Omental fat pad (tissue), 4 donors: ENCODE data around the gene WNT5A. TPM values are rescaled to one million over a fixed set of nuclear protein-coding genes. Genes with fewer than 3 reads are reported as not detected.

Experiments
- ATAC-seq: fragments of 150-250 bp; one replicate; pipeline ENCODE4 v1.9.1; 2016; ENCODE audit warnings: mild to moderate bottlenecking, moderate library complexity; ENCODE audit not compliant: low FRiP score
- DNase-seq: peaks from one replicate; pipeline ENCODE4 v3.0.0-alpha.2; 2019; ENCODE audit warnings: low spot score
- total RNA-seq, 4 donors: library from RNA; depleted of rRNA; stranded (reverse); fragments of >200 nt; gene quantifications; one replicate each; pipeline ENCODE4 v1.1.0, GENCODE V29; 2016
- TF ChIP-seq, protein P1 (sequence below), 3 donors: fragments of 450-650 bp; IDR thresholded peaks; one replicate each; pipeline ENCODE4 v1.5.1; 2016 to 2017; ENCODE audit warnings: antibody characterized with exemption in 3 of 3, mild to moderate bottlenecking in 3 of 3, moderate library complexity in 2 of 3

WNT5A gene
- total RNA-seq, 4 donors from 2014 or later = 2.5 to 52.0 (median 7.3) TPM

DNA sequence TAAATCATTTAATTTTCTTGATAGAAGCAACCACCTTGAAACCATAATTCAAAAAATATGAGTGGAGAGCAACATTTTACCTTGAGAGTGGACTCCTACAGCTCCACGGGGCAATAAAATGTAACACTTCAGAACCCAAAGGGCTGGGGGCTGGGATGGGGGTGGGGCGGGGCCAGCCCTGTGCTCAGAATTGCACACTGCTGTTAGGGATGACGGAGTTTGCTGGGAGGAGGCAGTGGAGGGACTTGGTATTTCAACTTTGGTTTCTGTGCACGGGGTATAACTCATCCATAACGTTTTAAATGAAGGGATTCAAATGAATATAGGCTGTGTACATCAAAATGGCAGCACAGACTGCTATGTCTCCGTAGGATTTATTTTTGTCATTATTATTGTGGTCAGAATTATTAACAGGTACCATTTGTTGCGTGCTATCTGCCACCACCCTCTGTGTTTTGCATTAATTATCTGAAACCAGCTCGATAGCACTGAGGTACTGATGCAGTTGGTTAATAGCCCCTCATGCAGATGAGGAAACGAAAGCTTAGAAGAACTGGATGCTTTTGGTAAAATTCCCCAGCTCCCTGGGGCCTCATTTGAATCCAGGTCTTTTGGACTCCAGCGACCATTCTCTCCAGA is 29.4 kb upstream of the WNT5A start:
- ATAC-seq (no peak), DNase-seq (no peak)
- TF ChIP-seq, protein P1, sequence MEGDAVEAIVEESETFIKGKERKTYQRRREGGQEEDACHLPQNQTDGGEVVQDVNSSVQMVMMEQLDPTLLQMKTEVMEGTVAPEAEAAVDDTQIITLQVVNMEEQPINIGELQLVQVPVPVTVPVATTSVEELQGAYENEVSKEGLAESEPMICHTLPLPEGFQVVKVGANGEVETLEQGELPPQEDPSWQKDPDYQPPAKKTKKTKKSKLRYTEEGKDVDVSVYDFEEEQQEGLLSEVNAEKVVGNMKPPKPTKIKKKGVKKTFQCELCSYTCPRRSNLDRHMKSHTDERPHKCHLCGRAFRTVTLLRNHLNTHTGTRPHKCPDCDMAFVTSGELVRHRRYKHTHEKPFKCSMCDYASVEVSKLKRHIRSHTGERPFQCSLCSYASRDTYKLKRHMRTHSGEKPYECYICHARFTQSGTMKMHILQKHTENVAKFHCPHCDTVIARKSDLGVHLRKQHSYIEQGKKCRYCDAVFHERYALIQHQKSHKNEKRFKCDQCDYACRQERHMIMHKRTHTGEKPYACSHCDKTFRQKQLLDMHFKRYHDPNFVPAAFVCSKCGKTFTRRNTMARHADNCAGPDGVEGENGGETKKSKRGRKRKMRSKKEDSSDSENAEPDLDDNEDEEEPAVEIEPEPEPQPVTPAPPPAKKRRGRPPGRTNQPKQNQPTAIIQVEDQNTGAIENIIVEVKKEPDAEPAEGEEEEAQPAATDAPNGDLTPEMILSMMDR (IDR thresholded peaks at IDR 0.05) = no peak

DNA sequence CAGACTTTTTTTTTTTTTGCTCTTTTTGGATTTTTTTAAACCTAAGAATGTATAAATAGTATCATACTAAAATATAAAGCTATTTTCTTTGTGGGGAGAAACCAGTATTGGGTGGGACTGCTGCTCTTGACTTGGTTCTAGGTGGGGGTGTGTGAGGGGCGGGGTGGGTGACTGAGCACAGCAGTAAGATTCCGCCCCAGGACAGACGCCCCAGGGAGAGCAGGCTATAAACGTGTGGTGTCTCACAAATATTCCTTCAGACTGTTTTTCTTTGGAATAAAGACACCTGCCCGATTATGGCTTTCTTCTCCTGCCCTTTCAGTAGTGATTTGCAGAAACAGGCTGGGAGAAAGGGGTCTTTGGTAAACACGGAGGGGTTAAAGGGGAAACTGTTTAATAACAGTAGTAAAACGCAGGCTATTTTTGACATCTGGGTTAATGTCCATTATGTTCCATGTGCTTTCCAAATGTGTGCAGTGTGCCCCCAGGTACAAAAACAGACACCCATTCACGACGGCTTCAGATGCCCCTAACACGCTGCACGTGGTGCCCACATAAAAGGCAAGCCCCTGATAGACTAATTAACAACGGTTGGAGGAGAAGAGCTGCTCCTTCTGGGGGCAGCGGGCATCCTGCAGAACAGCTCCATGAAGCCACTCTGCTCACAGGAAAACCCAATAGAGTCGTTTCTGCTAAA is 28.6 kb upstream of the WNT5A start:
- no peak for ATAC-seq

DNA sequence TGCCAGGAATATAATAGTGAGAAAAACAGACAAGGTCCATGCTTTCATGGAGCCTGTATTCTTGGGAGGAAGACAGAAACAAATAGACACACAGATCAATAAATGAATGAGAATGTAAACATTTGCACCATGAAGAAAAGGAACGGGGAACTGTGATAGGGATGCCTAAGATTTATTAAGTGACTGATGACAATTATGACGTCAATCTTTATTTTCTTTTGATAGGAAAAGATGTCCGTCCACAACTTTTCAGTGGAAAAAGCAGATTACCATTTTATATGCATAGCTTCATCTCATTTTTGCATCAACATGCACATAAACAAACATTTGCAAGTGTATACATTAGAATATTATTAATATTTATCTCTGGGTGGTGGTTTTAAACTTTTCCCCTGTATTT is 27.9 kb upstream of the WNT5A start:
- TF ChIP-seq, protein P1 (IDR thresholded peaks at IDR 0.05) = no peak
- DNase-seq (no peak), ATAC-seq (no peak)

More for the DNA sequence above, 28.6 kb upstream of the WNT5A start:
- DNase-seq = no peak
- TF ChIP-seq, protein P1 (IDR thresholded peaks at IDR 0.05) = no peak

DNA sequence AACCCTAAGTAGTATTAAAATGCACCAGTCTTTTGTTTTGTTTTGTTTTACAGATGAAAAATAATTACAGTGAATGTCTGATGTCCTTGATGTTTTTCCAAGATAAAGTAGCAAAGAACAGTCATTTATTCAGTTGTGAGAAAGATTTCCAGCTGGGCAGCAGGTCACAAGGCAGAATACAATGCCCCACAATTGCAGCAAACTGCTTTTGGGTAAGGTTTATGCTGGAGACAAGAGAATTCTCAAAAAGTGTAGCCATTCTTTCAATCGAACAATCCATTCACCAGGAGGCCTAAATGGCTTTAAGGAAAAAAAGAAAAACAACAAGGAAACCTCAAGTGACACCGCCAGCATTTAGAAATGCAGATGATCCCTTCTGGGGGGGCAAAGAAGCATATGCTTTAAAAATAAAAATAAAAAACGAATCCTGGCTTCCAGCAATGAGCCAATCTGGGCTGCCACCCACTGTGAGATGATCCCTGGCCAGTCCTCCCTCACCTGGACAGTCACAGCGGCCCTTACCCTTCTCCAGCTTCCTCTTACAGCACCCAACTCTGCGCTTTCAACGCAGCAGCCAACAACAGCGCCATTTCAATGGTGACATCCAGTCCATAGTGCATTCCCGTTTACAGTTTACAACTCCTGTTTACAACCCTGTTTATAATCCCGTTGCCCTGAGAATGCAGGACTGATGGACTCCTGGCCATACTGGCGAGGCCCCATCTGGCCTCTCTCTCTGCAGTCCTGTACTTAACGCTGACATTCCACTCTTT is 25.7 kb upstream of the WNT5A start:
- TF ChIP-seq, protein P1 (IDR thresholded peaks at IDR 0.05) = no peak
- ATAC-seq (no peak), DNase-seq (no peak)

DNA sequence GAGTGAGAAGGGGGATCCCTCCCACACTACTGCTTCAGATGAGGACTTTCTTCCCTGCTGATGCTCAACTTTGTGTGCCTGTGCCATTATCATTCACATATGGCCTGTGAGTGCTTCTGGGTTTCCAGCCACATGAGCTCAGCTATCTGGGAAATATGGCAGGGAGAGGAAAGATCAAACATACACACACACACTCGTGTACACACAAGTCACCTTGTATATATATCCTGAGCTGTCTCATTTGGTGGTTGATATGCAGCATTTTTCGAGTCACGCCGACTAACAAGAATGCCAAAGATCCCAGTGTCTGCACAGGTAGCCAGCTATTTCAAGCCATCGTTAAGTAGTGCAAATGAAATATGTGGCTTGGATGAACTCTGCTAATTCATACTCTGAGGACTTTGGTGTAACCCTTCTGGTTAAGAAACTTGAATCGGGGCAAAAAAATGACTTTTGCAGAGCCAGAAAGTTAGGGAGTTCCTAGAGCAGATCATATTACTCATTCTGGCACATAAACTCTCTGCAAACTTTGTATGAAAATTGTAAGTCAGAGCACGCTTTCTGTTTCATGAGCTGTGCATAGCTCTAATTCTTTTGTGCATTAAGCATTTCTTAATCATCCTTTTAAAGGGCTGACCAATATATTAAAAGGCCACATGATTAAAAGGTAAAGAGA is 24.9 kb upstream of the WNT5A start:
- DNase-seq (no peak), ATAC-seq (peak; percentile 82)
- TF ChIP-seq, protein P1 (IDR thresholded peaks at IDR 0.05) = no peak

DNA sequence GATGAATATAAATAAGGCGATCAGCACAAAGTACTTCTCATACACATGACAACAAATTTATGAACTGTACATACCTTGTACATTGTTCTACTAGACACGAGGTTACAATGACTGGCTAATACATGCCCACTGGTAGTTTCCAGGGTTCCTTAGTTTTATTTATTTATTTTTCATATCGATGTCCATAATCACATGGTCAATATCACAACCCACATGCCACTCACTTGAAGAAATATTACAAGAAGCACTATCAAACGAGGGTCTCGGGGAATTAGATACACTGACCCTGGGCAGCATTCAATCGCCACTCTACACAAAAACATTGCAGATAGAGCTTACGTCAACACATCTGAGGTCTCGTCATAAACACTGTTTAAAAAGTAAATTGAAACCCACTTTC is 21.2 kb upstream of the WNT5A start:
- TF ChIP-seq, protein P1 (IDR thresholded peaks at IDR 0.05) = no peak
- no peak for ATAC-seq

More for the DNA sequence above, 21.2 kb upstream of the WNT5A start:
- DNase-seq = no peak
